Gastrocnemius medialis (tissue), 4 donors: ENCODE results near the gene DKC1. TPM values are rescaled to one million over a fixed set of nuclear protein-coding genes. Genes with fewer than 3 reads are reported as not detected.
A peak's percentile ranks its signal among the peaks of the same experiment; 100 is the strongest.

ENCODE experiments used
- ATAC-seq, 2 donors: fragments of 150-250 bp; one replicate each; pipeline ENCODE4 v1.9.1; 2016
- DNase-seq, 2 donors: peaks; one replicate each; pipeline ENCODE4 v3.0.0-alpha.2; 2019
- H3K27ac ChIP-seq, 4 donors: fragments of 200-600 bp; sonication (generic); 1 replicate in 1 of 4; 2 replicates in 3 of 4; pipeline ENCODE4 v1.5.1; 2016 to 2018; ENCODE audit warnings: mild to moderate bottlenecking in 2 of 4, moderate library complexity in 1 of 4
- H3K27me3 ChIP-seq, 3 donors: fragments of 200-600 bp; sonication (generic) in 2 of 3; 1 replicate in 1 of 3; 2 replicates in 2 of 3; pipeline versions ENCODE4 v1.5.1 to v1.6.0; 2016 to 2019; ENCODE audit warnings: mild to moderate bottlenecking in 1 of 3, moderate library complexity in 1 of 3
- H3K36me3 ChIP-seq, 2 donors: fragments of 200-600 bp; sonication (generic) in 1 of 2; one replicate each; pipeline ENCODE4 v1.5.1; 2017 to 2018
- H3K4me1 ChIP-seq, 2 donors: fragments of 200-600 bp; sonication (generic) in 1 of 2; one replicate each; pipeline ENCODE4 v1.5.1; 2016 to 2017; ENCODE audit warnings: mild to moderate bottlenecking in 2 of 2
- H3K4me3 ChIP-seq, 4 donors: fragments of 200-600 bp; sonication (generic) in 3 of 4; 1 replicate in 1 of 4; 2 replicates in 3 of 4; pipeline ENCODE4 v1.5.1; 2016 to 2019; ENCODE audit warnings: mild to moderate bottlenecking in 2 of 4
- H3K9me3 ChIP-seq, 3 donors: fragments of 200-600 bp; sonication (generic) in 2 of 3; 1 replicate in 1 of 3; 2 replicates in 2 of 3; pipeline ENCODE4 v1.5.1; 2016 to 2019
- POLR2A ChIP-seq, 2 donors: fragments of 450-650 bp; IDR thresholded peaks; one replicate each; pipeline ENCODE4 v1.6.1; 2017; ENCODE audit warnings: antibody characterized with exemption in 2 of 2, mild to moderate bottlenecking in 2 of 2, moderate library complexity in 2 of 2
- in situ Hi-C, 4 donors: fragments of 200-750 bp; cut with MboI; loops; one replicate each; pipeline versions ENCODE4 v1.15.0 to v1.8.0; 2017; ENCODE audit warnings: low sequenced_read_pairs in 4 of 4
- intact Hi-C: fragments of 100-400 bp; cut with DNase I; formaldehyde crosslinking; loops from one replicate; pipeline ENCODE4 v1.15.1; 2023; ENCODE audit warnings: low total_unique reads
- total RNA-seq, 4 donors: library from RNA; depleted of rRNA; stranded (reverse); fragments of >200 nt; gene quantifications; one replicate each; pipeline versions ENCODE4 v1.1.0 to v1.2.3, GENCODE V29; 2016
- TF ChIP-seq, protein P1 (sequence below), 5 experiments: fragments of 450-650 bp in 3 of 5; fragments of 200-600 bp in 2 of 5; sonication (generic) in 2 of 5; IDR thresholded peaks in 4 of 5; conservative IDR thresholded peaks in 1 of 5; 1 replicate in 4 of 5; 2 replicates in 1 of 5; pipeline ENCODE4 v1.5.1; 2016 to 2019; ENCODE audit warnings: antibody characterized with exemption in 5 of 5, mild to moderate bottlenecking in 3 of 5, moderate library complexity in 3 of 5

Gene DKC1
- total RNA-seq, 4 donors from 2014 or later: 17.8 to 34.1 (median 21.7) TPM

DNA sequence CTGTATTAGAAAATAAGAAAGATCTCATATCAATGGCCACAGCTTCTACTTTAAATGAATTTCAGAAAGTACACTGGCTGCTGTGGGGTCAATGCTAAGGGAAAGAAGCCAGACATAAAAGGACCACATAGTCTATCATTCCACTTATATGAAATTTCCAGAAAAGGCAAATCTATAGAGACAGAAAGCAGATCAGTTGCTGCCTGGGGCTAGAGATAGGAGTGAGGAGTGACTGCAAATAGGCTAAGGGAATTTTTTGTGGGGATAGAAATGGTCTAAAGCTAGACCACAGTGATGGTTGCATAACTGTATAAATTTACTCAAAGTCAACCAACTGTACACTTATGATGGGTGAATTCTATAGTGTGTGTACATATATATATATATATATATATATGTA, 20.1 kb upstream of the DKC1 start:
- no peak overlapping the region for H3K4me3 ChIP-seq
- DNase-seq (no peak), ATAC-seq (no peak)

DNA sequence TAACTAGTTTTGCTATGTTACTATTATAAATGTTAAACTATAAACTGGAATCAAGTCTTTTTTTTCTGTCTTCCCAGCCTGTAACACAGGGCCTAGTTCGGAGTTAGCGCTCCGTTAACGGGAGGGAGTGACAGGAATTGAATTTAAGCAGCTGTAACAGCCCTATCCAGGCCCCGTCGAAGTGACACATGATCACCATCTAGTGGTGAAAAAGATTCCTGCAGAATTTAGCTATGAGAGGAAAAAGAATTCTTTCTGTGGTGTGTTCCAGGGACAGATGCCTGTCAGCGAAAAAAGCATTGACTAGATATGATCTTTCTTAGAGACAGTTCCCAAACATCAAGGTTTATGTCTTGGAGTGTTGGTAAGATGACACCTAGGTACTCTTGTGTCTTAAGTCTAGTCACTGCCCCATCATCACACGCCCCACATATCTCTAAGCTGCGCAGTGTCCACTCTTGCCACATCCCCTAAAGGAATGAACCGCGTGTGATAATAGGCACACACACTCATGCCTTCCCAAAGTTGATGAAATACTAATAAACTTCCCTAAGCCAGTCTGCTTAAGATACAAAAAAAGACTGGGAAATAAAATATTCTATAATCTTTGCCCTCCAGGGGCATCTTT, 13.8 kb upstream of the DKC1 start:
- H3K36me3 ChIP-seq: no peaks in the 10 kb centered on the region
- peak; percentile 76 to 82 for ATAC-seq
- H3K9me3 ChIP-seq: no peaks in the 10 kb centered on the region
- TF ChIP-seq, protein P1, sequence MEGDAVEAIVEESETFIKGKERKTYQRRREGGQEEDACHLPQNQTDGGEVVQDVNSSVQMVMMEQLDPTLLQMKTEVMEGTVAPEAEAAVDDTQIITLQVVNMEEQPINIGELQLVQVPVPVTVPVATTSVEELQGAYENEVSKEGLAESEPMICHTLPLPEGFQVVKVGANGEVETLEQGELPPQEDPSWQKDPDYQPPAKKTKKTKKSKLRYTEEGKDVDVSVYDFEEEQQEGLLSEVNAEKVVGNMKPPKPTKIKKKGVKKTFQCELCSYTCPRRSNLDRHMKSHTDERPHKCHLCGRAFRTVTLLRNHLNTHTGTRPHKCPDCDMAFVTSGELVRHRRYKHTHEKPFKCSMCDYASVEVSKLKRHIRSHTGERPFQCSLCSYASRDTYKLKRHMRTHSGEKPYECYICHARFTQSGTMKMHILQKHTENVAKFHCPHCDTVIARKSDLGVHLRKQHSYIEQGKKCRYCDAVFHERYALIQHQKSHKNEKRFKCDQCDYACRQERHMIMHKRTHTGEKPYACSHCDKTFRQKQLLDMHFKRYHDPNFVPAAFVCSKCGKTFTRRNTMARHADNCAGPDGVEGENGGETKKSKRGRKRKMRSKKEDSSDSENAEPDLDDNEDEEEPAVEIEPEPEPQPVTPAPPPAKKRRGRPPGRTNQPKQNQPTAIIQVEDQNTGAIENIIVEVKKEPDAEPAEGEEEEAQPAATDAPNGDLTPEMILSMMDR (IDR thresholded peaks at IDR 0.05 in 4 of 5, conservative IDR thresholded peaks at IDR 0.05 in 1 of 5): peak; percentile 31 to 76 (median 63)
- TF ChIP-seq POLR2A (IDR thresholded peaks at IDR 0.05): no peak
- peak overlapping the region in 2 of 4 donors; percentile 3 to 43 for H3K27ac ChIP-seq
- no peak overlapping the region for H3K4me3 ChIP-seq
- in situ Hi-C loops: no loop called here
- H3K27me3 ChIP-seq: peaks cover 0 to 7% (median 0%) of the 10 kb centered on the region in 3 donors
- intact Hi-C loops: no loop called here
- H3K4me1 ChIP-seq: no peaks in the 10 kb centered on the region
- DNase-seq: no peak

More for the DNA sequence above, 20.1 kb upstream of the DKC1 start:
- Histone ChIP-seq H3K27me3 (no peaks in the 10 kb centered on the region), H3K9me3 (no peaks in the 10 kb centered on the region), H3K4me1 (peaks cover 3 to 5% of the 10 kb centered on the region in 2 donors), H3K36me3 (no peaks in the 10 kb centered on the region), H3K27ac (no peak overlapping the region)
- intact Hi-C loops (no loop called here), in situ Hi-C loops (no loop called here)
- TF ChIP-seq, protein P1 (IDR thresholded peaks at IDR 0.05 in 4 of 5, conservative IDR thresholded peaks at IDR 0.05 in 1 of 5): no peak
- no peak for TF ChIP-seq POLR2A (IDR thresholded peaks at IDR 0.05)

DNA sequence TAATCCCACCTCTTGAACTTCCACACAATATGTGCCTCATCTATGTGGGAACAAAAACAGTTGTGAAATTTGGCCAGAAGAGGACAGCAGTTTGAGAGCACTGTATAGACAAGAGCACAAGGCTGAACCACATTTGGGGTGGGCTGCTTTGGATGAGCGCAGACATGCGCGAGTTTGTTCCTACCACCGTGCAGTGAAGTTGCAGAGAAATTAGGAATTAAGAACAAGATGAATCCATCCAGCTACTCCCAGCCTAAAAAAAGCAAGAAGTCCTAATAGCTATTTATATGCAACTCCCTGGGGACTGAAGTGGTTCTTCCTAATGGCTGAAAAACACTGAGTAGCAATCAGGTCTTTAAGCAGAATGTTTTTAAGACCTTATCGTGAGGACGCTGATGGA, 12.8 kb upstream of the DKC1 start:
- Histone ChIP-seq H3K36me3 (no peaks in the 10 kb centered on the region), H3K27ac (peak overlapping the region in 3 of 4 donors; percentile 65 to 69 (median 69)), H3K4me1 (no peaks in the 10 kb centered on the region), H3K4me3 (peak overlapping the region; percentile 47 to 60 (median 59)), H3K27me3 (peaks cover 0 to 7% (median 0%) of the 10 kb centered on the region in 3 donors), H3K9me3 (no peaks in the 10 kb centered on the region)
- no peak for TF ChIP-seq POLR2A (IDR thresholded peaks at IDR 0.05)
- TF ChIP-seq, protein P1 (IDR thresholded peaks at IDR 0.05 in 4 of 5, conservative IDR thresholded peaks at IDR 0.05 in 1 of 5): no peak
- ATAC-seq: no peak
- DNase-seq: no peak
- in situ Hi-C loops: no loop called here
- intact Hi-C loops: loop anchor here (2.0 kb wide), 1 partner anchor 19 kb away; no protein-coding TSS in a partner anchor

- in situ Hi-C loops (no loop called here), intact Hi-C loops (loop anchor here (2.0 kb wide), 1 partner anchor 20 kb away; no protein-coding TSS in a partner anchor)
- H3K9me3 ChIP-seq: no peaks in the 10 kb centered on the region
Observed at GRCh38 chrX:154750301-154751202, 12.1 kb upstream of the DKC1 start, which contains the start of gene GAB3. Gene GAB3, minus strand, starts transcription at chrX:154751077. Its CDS starts 52 bp downstream, at chrX:154751025.

More at GRCh38 chrX:154750301-154751202, 12.1 kb upstream of the DKC1 start, which contains the start of gene GAB3:
- no peak for DNase-seq
- peak within 1 kb of the TSS; percentile 63 to 69 (median 67) for H3K27ac ChIP-seq
- ATAC-seq: peak; percentile 49 to 53
- TF ChIP-seq, protein P1 (IDR thresholded peaks at IDR 0.05 in 4 of 5, conservative IDR thresholded peaks at IDR 0.05 in 1 of 5): no peak
- no peak for TF ChIP-seq POLR2A (IDR thresholded peaks at IDR 0.05)
- no peaks in the 10 kb centered on the region for H3K36me3 ChIP-seq
- no peaks in the 10 kb centered on the region for H3K4me1 ChIP-seq
- H3K27me3 ChIP-seq: peaks cover 0 to 7% (median 0%) of the 10 kb centered on the region in 3 donors
- H3K4me3 ChIP-seq: peak within 1 kb of the TSS; percentile 47 to 60 (median 59)
